ENCODE measurements around the gene ORM2. TPM values are rescaled to one million over a fixed set of nuclear protein-coding genes. Genes with fewer than 3 reads are reported as not detected.

ORM2 gene
- total and polyA plus RNA-seq, 9 of the 15 experiments (the other 6 are each of a cell fraction or from before 2014, with no cell fraction given): 0.98 TPM; not detected in 8

DNA sequence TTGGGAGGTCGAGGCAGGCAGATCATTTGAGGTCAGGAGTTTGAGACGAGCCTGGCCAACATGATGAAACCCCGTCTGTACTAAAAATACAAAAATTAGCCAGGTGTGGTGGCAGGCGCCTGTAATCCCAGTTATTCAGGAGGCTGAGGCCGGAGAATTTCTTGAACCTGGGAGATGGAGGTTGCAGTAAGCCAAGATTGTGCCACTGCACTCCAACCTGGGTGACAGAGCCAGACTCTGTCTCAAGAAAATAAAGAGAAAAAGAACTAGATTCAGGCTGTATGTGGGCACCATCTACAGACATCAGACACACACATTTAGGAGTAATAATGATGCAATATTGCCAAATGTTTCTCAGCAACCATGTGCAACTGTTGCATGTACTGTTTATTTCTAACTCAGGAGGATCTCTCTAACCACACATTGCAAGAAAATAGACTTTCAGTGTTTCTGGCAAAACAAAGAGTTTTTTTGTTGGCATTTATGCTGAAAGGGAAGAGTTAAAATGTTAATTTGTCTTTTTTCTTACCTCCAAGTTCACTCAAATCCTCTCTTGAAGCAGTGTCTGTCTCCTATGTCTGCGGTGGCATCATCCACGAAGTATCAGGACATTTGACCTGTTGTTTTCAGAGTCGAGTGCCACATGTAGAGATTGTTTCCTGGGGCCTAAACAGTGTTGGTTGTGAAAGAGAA is 11.9 kb upstream of the ORM2 start (continued):
- TF ChIP-seq, protein P1, sequence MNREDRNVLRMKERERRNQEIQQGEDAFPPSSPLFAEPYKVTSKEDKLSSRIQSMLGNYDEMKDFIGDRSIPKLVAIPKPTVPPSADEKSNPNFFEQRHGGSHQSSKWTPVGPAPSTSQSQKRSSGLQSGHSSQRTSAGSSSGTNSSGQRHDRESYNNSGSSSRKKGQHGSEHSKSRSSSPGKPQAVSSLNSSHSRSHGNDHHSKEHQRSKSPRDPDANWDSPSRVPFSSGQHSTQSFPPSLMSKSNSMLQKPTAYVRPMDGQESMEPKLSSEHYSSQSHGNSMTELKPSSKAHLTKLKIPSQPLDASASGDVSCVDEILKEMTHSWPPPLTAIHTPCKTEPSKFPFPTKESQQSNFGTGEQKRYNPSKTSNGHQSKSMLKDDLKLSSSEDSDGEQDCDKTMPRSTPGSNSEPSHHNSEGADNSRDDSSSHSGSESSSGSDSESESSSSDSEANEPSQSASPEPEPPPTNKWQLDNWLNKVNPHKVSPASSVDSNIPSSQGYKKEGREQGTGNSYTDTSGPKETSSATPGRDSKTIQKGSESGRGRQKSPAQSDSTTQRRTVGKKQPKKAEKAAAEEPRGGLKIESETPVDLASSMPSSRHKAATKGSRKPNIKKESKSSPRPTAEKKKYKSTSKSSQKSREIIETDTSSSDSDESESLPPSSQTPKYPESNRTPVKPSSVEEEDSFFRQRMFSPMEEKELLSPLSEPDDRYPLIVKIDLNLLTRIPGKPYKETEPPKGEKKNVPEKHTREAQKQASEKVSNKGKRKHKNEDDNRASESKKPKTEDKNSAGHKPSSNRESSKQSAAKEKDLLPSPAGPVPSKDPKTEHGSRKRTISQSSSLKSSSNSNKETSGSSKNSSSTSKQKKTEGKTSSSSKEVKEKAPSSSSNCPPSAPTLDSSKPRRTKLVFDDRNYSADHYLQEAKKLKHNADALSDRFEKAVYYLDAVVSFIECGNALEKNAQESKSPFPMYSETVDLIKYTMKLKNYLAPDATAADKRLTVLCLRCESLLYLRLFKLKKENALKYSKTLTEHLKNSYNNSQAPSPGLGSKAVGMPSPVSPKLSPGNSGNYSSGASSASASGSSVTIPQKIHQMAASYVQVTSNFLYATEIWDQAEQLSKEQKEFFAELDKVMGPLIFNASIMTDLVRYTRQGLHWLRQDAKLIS (CRISPR knock-in tag; IDR thresholded peaks at IDR 0.05): no peak
- TF ChIP-seq HCFC1 (IDR thresholded peaks at IDR 0.05; ENCODE audit: low read depth, low read length): no peak
- no peak for TF ChIP-seq NFIX (CRISPR knock-in tag; IDR thresholded peaks at IDR 0.05; ENCODE audit: low read depth)
- TF ChIP-seq, protein P2, sequence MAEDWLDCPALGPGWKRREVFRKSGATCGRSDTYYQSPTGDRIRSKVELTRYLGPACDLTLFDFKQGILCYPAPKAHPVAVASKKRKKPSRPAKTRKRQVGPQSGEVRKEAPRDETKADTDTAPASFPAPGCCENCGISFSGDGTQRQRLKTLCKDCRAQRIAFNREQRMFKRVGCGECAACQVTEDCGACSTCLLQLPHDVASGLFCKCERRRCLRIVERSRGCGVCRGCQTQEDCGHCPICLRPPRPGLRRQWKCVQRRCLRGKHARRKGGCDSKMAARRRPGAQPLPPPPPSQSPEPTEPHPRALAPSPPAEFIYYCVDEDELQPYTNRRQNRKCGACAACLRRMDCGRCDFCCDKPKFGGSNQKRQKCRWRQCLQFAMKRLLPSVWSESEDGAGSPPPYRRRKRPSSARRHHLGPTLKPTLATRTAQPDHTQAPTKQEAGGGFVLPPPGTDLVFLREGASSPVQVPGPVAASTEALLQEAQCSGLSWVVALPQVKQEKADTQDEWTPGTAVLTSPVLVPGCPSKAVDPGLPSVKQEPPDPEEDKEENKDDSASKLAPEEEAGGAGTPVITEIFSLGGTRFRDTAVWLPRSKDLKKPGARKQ (CRISPR knock-in tag; IDR thresholded peaks at IDR 0.05): no peak
- TF ChIP-seq, protein P3, sequence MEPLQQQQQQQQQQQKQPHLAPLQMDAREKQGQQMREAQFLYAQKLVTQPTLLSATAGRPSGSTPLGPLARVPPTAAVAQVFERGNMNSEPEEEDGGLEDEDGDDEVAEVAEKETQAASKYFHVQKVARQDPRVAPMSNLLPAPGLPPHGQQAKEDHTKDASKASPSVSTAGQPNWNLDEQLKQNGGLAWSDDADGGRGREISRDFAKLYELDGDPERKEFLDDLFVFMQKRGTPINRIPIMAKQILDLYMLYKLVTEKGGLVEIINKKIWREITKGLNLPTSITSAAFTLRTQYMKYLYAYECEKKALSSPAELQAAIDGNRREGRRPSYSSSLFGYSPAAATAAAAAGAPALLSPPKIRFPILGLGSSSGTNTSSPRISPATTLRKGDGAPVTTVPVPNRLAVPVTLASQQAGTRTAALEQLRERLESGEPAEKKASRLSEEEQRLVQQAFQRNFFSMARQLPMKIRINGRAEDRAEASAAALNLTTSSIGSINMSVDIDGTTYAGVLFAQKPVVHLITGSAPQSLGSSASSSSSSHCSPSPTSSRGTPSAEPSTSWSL (CRISPR knock-in tag; IDR thresholded peaks at IDR 0.05; ENCODE audit: borderline replicate concordance): no peak
- no peak for TF ChIP-seq DNMT1 (IDR thresholded peaks at IDR 0.05)
- no peak for TF ChIP-seq FOSL1 (tag; conservative IDR thresholded peaks at IDR 0.05)
- TF ChIP-seq, protein P4, sequence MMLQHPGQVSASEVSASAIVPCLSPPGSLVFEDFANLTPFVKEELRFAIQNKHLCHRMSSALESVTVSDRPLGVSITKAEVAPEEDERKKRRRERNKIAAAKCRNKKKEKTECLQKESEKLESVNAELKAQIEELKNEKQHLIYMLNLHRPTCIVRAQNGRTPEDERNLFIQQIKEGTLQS (IDR thresholded peaks at IDR 0.05): peak; percentile 85
- TF ChIP-seq, protein P4 (CRISPR knock-in tag; conservative IDR thresholded peaks at IDR 0.05): no peak
- TF ChIP-seq TAF15 (IDR thresholded peaks at IDR 0.05; ENCODE audit: low read depth, low read length): no peak
- TF ChIP-seq ZNF124 (CRISPR knock-in tag; IDR thresholded peaks at IDR 0.05): no peak
- TF ChIP-seq JUND (IDR thresholded peaks at IDR 0.05; ENCODE audit: borderline replicate concordance, low read depth, low read length): 0 out of 2 replicates have a peak, but pooled peaks have one; percentile 22
- no peak for TF ChIP-seq JUND (tag; IDR thresholded peaks at IDR 0.05; ENCODE audit: borderline replicate concordance, low read depth, low read length)
- TF ChIP-seq OTX1 (CRISPR knock-in tag; IDR thresholded peaks at IDR 0.05): no peak
- TF ChIP-seq ZNF347 (CRISPR knock-in tag; IDR thresholded peaks at IDR 0.05; ENCODE audit: low read depth): no peak
- no peak for TF ChIP-seq NR2C2 (CRISPR knock-in tag; IDR thresholded peaks at IDR 0.05)
- TF ChIP-seq NR2C2 (tag; IDR thresholded peaks at IDR 0.05): peak; percentile 11; the same call in 1 of the 2 replicates
- TF ChIP-seq, protein P5, sequence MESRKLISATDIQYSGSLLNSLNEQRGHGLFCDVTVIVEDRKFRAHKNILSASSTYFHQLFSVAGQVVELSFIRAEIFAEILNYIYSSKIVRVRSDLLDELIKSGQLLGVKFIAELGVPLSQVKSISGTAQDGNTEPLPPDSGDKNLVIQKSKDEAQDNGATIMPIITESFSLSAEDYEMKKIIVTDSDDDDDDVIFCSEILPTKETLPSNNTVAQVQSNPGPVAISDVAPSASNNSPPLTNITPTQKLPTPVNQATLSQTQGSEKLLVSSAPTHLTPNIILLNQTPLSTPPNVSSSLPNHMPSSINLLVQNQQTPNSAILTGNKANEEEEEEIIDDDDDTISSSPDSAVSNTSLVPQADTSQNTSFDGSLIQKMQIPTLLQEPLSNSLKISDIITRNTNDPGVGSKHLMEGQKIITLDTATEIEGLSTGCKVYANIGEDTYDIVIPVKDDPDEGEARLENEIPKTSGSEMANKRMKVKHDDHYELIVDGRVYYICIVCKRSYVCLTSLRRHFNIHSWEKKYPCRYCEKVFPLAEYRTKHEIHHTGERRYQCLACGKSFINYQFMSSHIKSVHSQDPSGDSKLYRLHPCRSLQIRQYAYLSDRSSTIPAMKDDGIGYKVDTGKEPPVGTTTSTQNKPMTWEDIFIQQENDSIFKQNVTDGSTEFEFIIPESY (CRISPR knock-in tag; IDR thresholded peaks at IDR 0.05): 0 out of 2 replicates have a peak, but pooled peaks have one; percentile 17

All from K562 (cell line).